Endodermal cell (in vitro differentiated cells): ENCODE results near the gene APOL4. TPM values are rescaled to one million over a fixed set of nuclear protein-coding genes. Genes with fewer than 3 reads are reported as not detected.

ENCODE experiments used
- DNase-seq: peaks from one replicate; pipeline ENCODE4 v3.0.0-alpha.2; 2017
- H3K27ac ChIP-seq: 2 replicates; pipeline ENCODE4 v1.5.1; 2013; ENCODE audit warnings: mild to moderate bottlenecking, low read depth, low read length, moderate library complexity
- H3K27me3 ChIP-seq: 2 replicates; pipeline ENCODE4 v1.6.1; 2013; ENCODE audit warnings: mild to moderate bottlenecking, low read length, moderate library complexity; ENCODE audit not compliant: insufficient read depth, control insufficient read depth, poor library complexity, severe bottlenecking
- H3K36me3 ChIP-seq: 2 replicates; pipeline ENCODE4 v1.7.0; 2013; ENCODE audit warnings: mild to moderate bottlenecking, low read length, moderate library complexity; ENCODE audit not compliant: control insufficient read depth, insufficient read depth
- H3K4me1 ChIP-seq: one replicate; pipeline ENCODE4 v1.7.0; 2013; ENCODE audit warnings: low read length; ENCODE audit not compliant: control insufficient read depth, insufficient read depth
- H3K4me3 ChIP-seq: 2 replicates; pipeline ENCODE4 v1.5.1; 2013; ENCODE audit warnings: mild to moderate bottlenecking, low read length, moderate library complexity
- H3K9ac ChIP-seq: 2 replicates; pipeline ENCODE4 v1.6.1; 2013; ENCODE audit warnings: mild to moderate bottlenecking, low read length, moderate library complexity; ENCODE audit not compliant: poor library complexity, severe bottlenecking; ENCODE audit errors: extremely low read depth
- H3K9me3 ChIP-seq: 2 replicates; pipeline ENCODE4 v1.6.1; 2013; ENCODE audit warnings: mild to moderate bottlenecking, low read length, moderate library complexity; ENCODE audit not compliant: control insufficient read depth
- H3K27ac Mint-ChIP-seq: 2 replicates; pipeline ENCODE4 v1.8.0; 2020; ENCODE audit warnings: mixed read lengths
- H3K27me3 Mint-ChIP-seq: 2 replicates; pipeline ENCODE4 v1.8.0; 2021; ENCODE audit warnings: mild to moderate bottlenecking, mixed read lengths; ENCODE audit not compliant: insufficient read depth
- H3K36me3 Mint-ChIP-seq: 2 replicates; pipeline ENCODE4 v1.8.0; 2020; ENCODE audit warnings: low read depth, mixed read lengths
- H3K4me1 Mint-ChIP-seq: 2 replicates; pipeline ENCODE4 v1.8.0; 2020; ENCODE audit warnings: mixed read lengths
- H3K4me3 Mint-ChIP-seq: 2 replicates; pipeline ENCODE4 v1.8.0; 2020; ENCODE audit warnings: mild to moderate bottlenecking, moderate library complexity, mixed read lengths
- H3K9me3 Mint-ChIP-seq: 2 replicates; pipeline ENCODE4 v1.8.0; 2020; ENCODE audit warnings: mild to moderate bottlenecking, mixed read lengths
- CTCF ChIP-seq: fragments of 200-600 bp; sonication (generic); conservative IDR thresholded peaks from 2 replicates; pipeline ENCODE4 v1.5.0; 2021; ENCODE audit warnings: antibody characterized with exemption, mild to moderate bottlenecking
- WGBS, 2 experiments: methylation state at CpG; one replicate each; pipeline versions ENCODE4 v1.1.5 to v1.1.7; 2013; ENCODE audit warnings: missing lambda C conversion rate in 2 of 2, mixed read lengths in 1 of 2; ENCODE audit not compliant: insufficient coverage in 1 of 2, insufficient read length in 1 of 2; 5-methylcytosine and 5-hydroxymethylcytosine counted together
- total RNA-seq, 2 donors: library from RNA; stranded (reverse); fragmentation: NEBNext Ultra II Directional in 1 of 2; extraction: Animal tissue kit (Norgen Biotek cat#: 25700) in 1 of 2; gene quantifications; 2 replicates in 1 of 2; 3 replicates in 1 of 2; pipeline ENCODE4 v1.2.1, GENCODE V29; 2021

Gene APOL4
- total RNA-seq, 2 donors from 2014 or later: not detected

GRCh38 chr22:36239150-36239400 lies 37.5 kb upstream of the APOL4 start:
- H3K9me3 ChIP-seq: no peaks in the 10 kb centered on the region
- Mint-ChIP-seq H3K4me3 (peak overlapping the region; percentile 56), H3K27me3 (peaks cover 6% of the 10 kb centered on the region), H3K9me3 (no peaks in the 10 kb centered on the region), H3K27ac (peak overlapping the region; percentile 92), H3K4me1 (peaks cover 16% of the 10 kb centered on the region), H3K36me3 (no peaks in the 10 kb centered on the region)
- DNase-seq: peak; percentile 59
- no peak for TF ChIP-seq CTCF
- WGBS, 2 experiments: 48 to 49% methylated on average over 4 of the region's 4 CpGs
- H3K9ac ChIP-seq: no peak overlapping the region
- no peak overlapping the region for H3K27ac ChIP-seq
- H3K36me3 ChIP-seq: no peaks in the 10 kb centered on the region
- peak overlapping the region; percentile 48 for H3K4me3 ChIP-seq
- no peaks in the 10 kb centered on the region for H3K4me1 ChIP-seq
- H3K27me3 ChIP-seq: no peaks in the 10 kb centered on the region

- peak overlapping the region; percentile 56 for H3K4me3 Mint-ChIP-seq
- no peaks in the 10 kb centered on the region for H3K9me3 ChIP-seq
- H3K27me3 ChIP-seq: no peaks in the 10 kb centered on the region
- 85 to 90% methylated on average over 5 of the region's 5 CpGs for WGBS, 2 experiments
- peak overlapping the region; percentile 48 for H3K4me3 ChIP-seq
- H3K9me3 Mint-ChIP-seq: no peaks in the 10 kb centered on the region
- H3K36me3 Mint-ChIP-seq: no peaks in the 10 kb centered on the region
- peaks cover 16% of the 10 kb centered on the region for H3K4me1 Mint-ChIP-seq
- peak overlapping the region; percentile 92 for H3K27ac Mint-ChIP-seq
- no peak overlapping the region for H3K27ac ChIP-seq
- H3K9ac ChIP-seq: no peak overlapping the region
- H3K27me3 Mint-ChIP-seq: peaks cover 5% of the 10 kb centered on the region
- no peak for TF ChIP-seq CTCF
- DNase-seq: no peak
- no peaks in the 10 kb centered on the region for H3K36me3 ChIP-seq
- H3K4me1 ChIP-seq: no peaks in the 10 kb centered on the region
Measured at GRCh38 chr22:36238373-36239149, 37.0 kb upstream of the APOL4 start.

- no peak for TF ChIP-seq CTCF
- H3K9ac ChIP-seq: no peak overlapping the region
- Mint-ChIP-seq H3K4me1 (peaks cover 16% of the 10 kb centered on the region), H3K4me3 (no peak overlapping the region), H3K36me3 (no peaks in the 10 kb centered on the region), H3K27me3 (peaks cover 1% of the 10 kb centered on the region), H3K27ac (no peak overlapping the region), H3K9me3 (no peaks in the 10 kb centered on the region)
- H3K27ac ChIP-seq: no peak overlapping the region
- H3K4me1 ChIP-seq: no peaks in the 10 kb centered on the region
- H3K36me3 ChIP-seq: no peaks in the 10 kb centered on the region
- H3K4me3 ChIP-seq: no peak overlapping the region
- no peak for DNase-seq
- H3K27me3 ChIP-seq: no peaks in the 10 kb centered on the region
- no peaks in the 10 kb centered on the region for H3K9me3 ChIP-seq
- WGBS, 2 experiments: 93 to 96% methylated on average over 9 to 12 of the region's 12 CpGs
Measured at GRCh38 chr22:36237462-36238372, 36.1 kb upstream of the APOL4 start.
